Measurements from ENCODE around the gene GALNS. TPM values are rescaled to one million over a fixed set of nuclear protein-coding genes. Genes with fewer than 3 reads are reported as not detected.
A peak's percentile ranks its signal among the peaks of the same experiment; 100 is the strongest.

Gene GALNS
- polyA plus RNA-seq, 2 of the 4 experiments (the other 2 are of a cell fraction), result 7.0 to 31.2 TPM

DNA sequence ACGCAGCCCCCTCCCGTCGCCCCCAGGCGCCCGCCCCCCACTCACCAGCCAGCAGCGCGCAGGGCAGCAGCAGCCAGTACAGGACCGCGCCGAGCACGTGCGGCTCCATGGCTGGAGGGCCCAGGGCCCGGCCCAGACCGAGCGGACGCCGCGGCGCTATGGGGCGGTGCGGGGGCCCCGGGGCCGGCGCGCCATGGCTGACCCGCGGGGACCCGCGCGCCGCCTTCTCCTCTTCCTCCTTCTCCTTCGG is 72.0 kb downstream of the GALNS start:
- peak overlapping the region; percentile 97 to 99 for H3K27ac ChIP-seq
- H3K4me3 ChIP-seq, result peak overlapping the region; percentile 99
- ChIA-PET CTCF (interaction anchor here (0.8 to 5.6 kb wide), 7 partner anchors 8 to 70 kb away, joined by 3 to 41 read pairs (median 4); no protein-coding TSS in a partner anchor), POLR2A (interaction anchor here (0.7 to 2.4 kb wide), 3 partner anchors 15 to 47 kb away, joined by 3 to 18 read pairs (median 7); partner anchors contain the start of gene APRT)
- peak; percentile 33 to 44 for ATAC-seq
- H3K9me3 ChIP-seq, result no peaks in the 10 kb centered on the region
- peaks cover 46% of the 10 kb centered on the region for H3K4me1 ChIP-seq
- WGBS (ENCODE audit: missing lambda C conversion rate), result no CpG with 5 or more reads among the region's 32 CpGs
- TF ChIP-seq POLR2A (IDR thresholded peaks at IDR 0.05; ENCODE audit: low read length) (no peak), CHD4 (IDR thresholded peaks at IDR 0.05; ENCODE audit: borderline replicate concordance) (no peak), BHLHE40 (IDR thresholded peaks at IDR 0.05; ENCODE audit: low read depth, low read length) (no peak), MYC (IDR thresholded peaks at IDR 0.05; ENCODE audit: borderline replicate concordance, low read length) (no peak; the same call in 1 of the 2 replicates)
- TF ChIP-seq, protein P1, sequence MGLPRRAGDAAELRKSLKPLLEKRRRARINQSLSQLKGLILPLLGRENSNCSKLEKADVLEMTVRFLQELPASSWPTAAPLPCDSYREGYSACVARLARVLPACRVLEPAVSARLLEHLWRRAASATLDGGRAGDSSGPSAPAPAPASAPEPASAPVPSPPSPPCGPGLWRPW (IDR thresholded peaks at IDR 0.05), result no peak
- no peak for DNase-seq (ENCODE audit: low read depth in 1 of 2, low spot score in 1 of 2)
- no peak for FAIRE-seq
- peak overlapping the region; percentile 95 for H3K4me2 ChIP-seq

DNA sequence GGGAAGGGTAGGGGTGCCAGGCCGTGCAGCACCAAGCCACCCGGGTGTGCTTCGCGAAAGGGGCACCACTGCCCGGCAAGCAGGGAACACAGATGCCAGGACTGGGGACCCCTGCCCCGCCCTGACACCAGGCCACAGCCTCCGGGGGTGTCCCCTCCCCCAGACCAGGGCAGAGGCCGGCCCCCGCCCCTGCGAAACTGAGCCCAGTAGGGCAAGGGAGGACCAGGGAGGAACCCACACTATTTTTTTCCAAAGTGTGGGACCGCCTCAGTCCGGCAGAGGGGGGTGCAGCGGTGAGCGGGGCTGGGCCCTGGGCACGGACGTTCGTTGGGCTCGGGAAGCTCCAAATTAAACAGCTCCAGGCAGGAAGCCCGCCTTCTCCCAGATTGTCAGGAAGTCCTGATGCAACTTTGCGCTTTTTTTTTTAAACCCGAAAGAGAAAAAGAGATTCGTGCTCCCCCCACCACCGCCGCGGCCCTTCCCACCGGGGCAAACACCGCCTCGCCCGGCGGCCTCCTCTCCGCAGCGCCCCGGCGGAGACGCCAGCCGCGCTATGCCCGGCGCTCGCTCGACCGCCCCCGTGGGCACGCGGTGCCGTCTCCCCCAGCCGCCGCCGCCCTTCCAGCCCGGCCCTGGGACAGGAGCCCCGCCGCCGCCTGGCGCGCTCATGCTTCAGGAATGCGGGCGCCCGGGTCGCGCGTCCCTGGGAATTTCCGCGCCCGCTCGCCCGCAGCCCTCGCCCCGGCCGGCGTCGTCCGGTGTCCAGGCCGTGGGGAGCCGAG is 72.5 kb downstream of the GALNS start:
- under 1% methylated on average over 26 of the region's 74 CpGs for WGBS (ENCODE audit: missing lambda C conversion rate)
- FAIRE-seq (no peak), DNase-seq (ENCODE audit: low read depth in 1 of 2, low spot score in 1 of 2) (peak; percentile 74 to 83), ATAC-seq (peak; percentile 66 to 77)
- Histone ChIP-seq H3K27ac (peak overlapping the region; percentile 97 to 99), H3K9me3 (no peaks in the 10 kb centered on the region), H3K4me1 (peaks cover 48% of the 10 kb centered on the region), H3K4me2 (peak overlapping the region; percentile 95), H3K4me3 (peak overlapping the region; percentile 99)
- TF ChIP-seq, protein P2, sequence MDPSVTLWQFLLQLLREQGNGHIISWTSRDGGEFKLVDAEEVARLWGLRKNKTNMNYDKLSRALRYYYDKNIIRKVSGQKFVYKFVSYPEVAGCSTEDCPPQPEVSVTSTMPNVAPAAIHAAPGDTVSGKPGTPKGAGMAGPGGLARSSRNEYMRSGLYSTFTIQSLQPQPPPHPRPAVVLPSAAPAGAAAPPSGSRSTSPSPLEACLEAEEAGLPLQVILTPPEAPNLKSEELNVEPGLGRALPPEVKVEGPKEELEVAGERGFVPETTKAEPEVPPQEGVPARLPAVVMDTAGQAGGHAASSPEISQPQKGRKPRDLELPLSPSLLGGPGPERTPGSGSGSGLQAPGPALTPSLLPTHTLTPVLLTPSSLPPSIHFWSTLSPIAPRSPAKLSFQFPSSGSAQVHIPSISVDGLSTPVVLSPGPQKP (IDR thresholded peaks at IDR 0.05; ENCODE audit: low read depth, low read length), result no peak
- no peak for TF ChIP-seq JUNB (IDR thresholded peaks at IDR 0.05)
- no peak for TF ChIP-seq NFE2L2 (conservative IDR thresholded peaks at IDR 0.05; ENCODE audit: low read length)
- no peak for TF ChIP-seq NPAS2 (CRISPR knock-in tag; IDR thresholded peaks at IDR 0.05; ENCODE audit: borderline replicate concordance)
- TF ChIP-seq, protein P3, sequence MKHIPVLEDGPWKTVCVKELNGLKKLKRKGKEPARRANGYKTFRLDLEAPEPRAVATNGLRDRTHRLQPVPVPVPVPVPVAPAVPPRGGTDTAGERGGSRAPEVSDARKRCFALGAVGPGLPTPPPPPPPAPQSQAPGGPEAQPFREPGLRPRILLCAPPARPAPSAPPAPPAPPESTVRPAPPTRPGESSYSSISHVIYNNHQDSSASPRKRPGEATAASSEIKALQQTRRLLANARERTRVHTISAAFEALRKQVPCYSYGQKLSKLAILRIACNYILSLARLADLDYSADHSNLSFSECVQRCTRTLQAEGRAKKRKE (CRISPR knock-in tag; IDR thresholded peaks at IDR 0.05; ENCODE audit: low read depth), result no peak
- 0 out of 2 replicates have a peak, but pooled peaks have one; percentile 39 for TF ChIP-seq MAZ (IDR thresholded peaks at IDR 0.05; ENCODE audit: borderline replicate concordance, low read depth, low read length)
- no peak for TF ChIP-seq HOXB13 (CRISPR knock-in tag; IDR thresholded peaks at IDR 0.05; ENCODE audit: low read depth)
- TF ChIP-seq, protein P4, sequence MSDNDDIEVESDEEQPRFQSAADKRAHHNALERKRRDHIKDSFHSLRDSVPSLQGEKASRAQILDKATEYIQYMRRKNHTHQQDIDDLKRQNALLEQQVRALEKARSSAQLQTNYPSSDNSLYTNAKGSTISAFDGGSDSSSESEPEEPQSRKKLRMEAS (IDR thresholded peaks at IDR 0.05), result peak; percentile 6; the same call in 1 of the 2 replicates
- TF ChIP-seq, protein P5, sequence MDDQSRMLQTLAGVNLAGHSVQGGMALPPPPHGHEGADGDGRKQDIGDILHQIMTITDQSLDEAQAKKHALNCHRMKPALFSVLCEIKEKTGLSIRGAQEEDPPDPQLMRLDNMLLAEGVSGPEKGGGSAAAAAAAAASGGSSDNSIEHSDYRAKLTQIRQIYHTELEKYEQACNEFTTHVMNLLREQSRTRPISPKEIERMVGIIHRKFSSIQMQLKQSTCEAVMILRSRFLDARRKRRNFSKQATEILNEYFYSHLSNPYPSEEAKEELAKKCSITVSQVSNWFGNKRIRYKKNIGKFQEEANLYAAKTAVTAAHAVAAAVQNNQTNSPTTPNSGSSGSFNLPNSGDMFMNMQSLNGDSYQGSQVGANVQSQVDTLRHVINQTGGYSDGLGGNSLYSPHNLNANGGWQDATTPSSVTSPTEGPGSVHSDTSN (IDR thresholded peaks at IDR 0.05), result no peak
- TF ChIP-seq, protein P1 (IDR thresholded peaks at IDR 0.05), result no peak
- peak; percentile 30; the same call in 1 of the 2 replicates for TF ChIP-seq PHF8 (IDR thresholded peaks at IDR 0.05; ENCODE audit: borderline replicate concordance, low read depth)
- TF ChIP-seq CBX2 (IDR thresholded peaks at IDR 0.05; ENCODE audit: borderline replicate concordance, low read depth), result no peak
- no peak for TF ChIP-seq CBX8 (IDR thresholded peaks at IDR 0.05)
- no peak for TF ChIP-seq ZSCAN20 (CRISPR knock-in tag; IDR thresholded peaks at IDR 0.05)
- peak in 1 of 2 experiments; percentile 6; a peak in 1 of 5 replicates for TF ChIP-seq RAD21 (conservative IDR thresholded peaks at IDR 0.05 in 1 of 2, IDR thresholded peaks at IDR 0.05 in 1 of 2)
- TF ChIP-seq, protein P6, sequence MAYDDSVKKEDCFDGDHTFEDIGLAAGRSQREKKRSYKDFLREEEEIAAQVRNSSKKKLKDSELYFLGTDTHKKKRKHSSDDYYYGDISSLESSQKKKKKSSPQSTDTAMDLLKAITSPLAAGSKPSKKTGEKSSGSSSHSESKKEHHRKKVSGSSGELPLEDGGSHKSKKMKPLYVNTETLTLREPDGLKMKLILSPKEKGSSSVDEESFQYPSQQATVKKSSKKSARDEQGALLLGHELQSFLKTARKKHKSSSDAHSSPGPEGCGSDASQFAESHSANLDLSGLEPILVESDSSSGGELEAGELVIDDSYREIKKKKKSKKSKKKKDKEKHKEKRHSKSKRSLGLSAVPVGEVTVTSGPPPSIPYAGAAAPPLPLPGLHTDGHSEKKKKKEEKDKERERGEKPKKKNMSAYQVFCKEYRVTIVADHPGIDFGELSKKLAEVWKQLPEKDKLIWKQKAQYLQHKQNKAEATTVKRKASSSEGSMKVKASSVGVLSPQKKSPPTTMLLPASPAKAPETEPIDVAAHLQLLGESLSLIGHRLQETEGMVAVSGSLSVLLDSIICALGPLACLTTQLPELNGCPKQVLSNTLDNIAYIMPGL (CRISPR knock-in tag; IDR thresholded peaks at IDR 0.05; ENCODE audit: borderline replicate concordance), result no peak; the same call in 1 of the 2 replicates
- TF ChIP-seq, protein P7, sequence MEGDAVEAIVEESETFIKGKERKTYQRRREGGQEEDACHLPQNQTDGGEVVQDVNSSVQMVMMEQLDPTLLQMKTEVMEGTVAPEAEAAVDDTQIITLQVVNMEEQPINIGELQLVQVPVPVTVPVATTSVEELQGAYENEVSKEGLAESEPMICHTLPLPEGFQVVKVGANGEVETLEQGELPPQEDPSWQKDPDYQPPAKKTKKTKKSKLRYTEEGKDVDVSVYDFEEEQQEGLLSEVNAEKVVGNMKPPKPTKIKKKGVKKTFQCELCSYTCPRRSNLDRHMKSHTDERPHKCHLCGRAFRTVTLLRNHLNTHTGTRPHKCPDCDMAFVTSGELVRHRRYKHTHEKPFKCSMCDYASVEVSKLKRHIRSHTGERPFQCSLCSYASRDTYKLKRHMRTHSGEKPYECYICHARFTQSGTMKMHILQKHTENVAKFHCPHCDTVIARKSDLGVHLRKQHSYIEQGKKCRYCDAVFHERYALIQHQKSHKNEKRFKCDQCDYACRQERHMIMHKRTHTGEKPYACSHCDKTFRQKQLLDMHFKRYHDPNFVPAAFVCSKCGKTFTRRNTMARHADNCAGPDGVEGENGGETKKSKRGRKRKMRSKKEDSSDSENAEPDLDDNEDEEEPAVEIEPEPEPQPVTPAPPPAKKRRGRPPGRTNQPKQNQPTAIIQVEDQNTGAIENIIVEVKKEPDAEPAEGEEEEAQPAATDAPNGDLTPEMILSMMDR (IDR thresholded peaks at IDR 0.05), result peak; percentile 10; the same call in 1 of the 3 replicates
- TF ChIP-seq HOXB5 (CRISPR knock-in tag; IDR thresholded peaks at IDR 0.05), result no peak
- 0 out of 2 replicates have a peak, but pooled peaks have one; percentile 11 for TF ChIP-seq MYC (IDR thresholded peaks at IDR 0.05; ENCODE audit: borderline replicate concordance, low read length)
- ChIA-PET CTCF (interaction anchor here (0.6 to 5.6 kb wide), 12 partner anchors 9 to 1262 kb away, joined by 3 to 41 read pairs (median 4); no protein-coding TSS in a partner anchor), POLR2A (interaction anchor here (0.6 to 2.4 kb wide), 4 partner anchors 10 to 27 kb away, joined by 3 to 18 read pairs (median 3); partner anchors contain the start of gene APRT)
